ENCODE data around the gene TMC6. TPM values are rescaled to one million over a fixed set of nuclear protein-coding genes. Genes with fewer than 3 reads are reported as not detected.

The TMC6 gene
- total and polyA plus RNA-seq, 2 of the 13 experiments (the other 11 are each of a cell fraction or from before 2014, with no cell fraction given), result 48.4 to 99.1 TPM

DNA sequence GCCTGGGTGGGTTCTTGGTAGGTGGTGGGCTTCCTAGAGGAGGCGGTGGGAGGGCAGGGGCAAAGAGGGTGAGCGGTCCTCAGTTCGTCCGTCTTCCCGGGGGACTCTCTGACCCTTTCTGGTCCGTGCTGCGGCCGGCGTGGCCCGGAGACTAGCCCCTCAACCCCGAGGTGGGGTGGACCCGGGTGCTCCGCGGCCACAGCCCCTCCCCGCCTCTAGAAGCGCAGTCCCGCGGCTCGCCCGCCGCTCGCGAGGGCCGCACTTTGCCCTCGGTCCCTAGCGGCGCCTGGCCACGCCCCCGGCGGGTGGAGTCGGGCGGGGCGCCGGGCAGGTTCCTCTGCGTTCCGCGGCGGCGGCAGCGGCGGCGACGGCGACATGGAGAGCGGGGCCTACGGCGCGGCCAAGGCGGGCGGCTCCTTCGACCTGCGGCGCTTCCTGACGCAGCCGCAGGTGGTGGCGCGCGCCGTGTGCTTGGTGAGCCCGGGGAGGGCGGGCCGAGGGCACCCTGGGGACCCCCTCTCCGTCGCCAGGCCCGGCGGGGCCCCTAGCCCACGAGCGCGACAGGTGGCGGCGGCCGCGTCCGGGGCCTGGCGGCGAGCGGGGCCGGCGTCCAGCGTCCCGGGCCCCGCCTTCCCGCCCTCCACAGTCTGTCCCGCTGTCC is 39.8 kb upstream of the TMC6 start, which contains the start of gene SYNGR2 (continued):
- TF ChIP-seq, protein P1, sequence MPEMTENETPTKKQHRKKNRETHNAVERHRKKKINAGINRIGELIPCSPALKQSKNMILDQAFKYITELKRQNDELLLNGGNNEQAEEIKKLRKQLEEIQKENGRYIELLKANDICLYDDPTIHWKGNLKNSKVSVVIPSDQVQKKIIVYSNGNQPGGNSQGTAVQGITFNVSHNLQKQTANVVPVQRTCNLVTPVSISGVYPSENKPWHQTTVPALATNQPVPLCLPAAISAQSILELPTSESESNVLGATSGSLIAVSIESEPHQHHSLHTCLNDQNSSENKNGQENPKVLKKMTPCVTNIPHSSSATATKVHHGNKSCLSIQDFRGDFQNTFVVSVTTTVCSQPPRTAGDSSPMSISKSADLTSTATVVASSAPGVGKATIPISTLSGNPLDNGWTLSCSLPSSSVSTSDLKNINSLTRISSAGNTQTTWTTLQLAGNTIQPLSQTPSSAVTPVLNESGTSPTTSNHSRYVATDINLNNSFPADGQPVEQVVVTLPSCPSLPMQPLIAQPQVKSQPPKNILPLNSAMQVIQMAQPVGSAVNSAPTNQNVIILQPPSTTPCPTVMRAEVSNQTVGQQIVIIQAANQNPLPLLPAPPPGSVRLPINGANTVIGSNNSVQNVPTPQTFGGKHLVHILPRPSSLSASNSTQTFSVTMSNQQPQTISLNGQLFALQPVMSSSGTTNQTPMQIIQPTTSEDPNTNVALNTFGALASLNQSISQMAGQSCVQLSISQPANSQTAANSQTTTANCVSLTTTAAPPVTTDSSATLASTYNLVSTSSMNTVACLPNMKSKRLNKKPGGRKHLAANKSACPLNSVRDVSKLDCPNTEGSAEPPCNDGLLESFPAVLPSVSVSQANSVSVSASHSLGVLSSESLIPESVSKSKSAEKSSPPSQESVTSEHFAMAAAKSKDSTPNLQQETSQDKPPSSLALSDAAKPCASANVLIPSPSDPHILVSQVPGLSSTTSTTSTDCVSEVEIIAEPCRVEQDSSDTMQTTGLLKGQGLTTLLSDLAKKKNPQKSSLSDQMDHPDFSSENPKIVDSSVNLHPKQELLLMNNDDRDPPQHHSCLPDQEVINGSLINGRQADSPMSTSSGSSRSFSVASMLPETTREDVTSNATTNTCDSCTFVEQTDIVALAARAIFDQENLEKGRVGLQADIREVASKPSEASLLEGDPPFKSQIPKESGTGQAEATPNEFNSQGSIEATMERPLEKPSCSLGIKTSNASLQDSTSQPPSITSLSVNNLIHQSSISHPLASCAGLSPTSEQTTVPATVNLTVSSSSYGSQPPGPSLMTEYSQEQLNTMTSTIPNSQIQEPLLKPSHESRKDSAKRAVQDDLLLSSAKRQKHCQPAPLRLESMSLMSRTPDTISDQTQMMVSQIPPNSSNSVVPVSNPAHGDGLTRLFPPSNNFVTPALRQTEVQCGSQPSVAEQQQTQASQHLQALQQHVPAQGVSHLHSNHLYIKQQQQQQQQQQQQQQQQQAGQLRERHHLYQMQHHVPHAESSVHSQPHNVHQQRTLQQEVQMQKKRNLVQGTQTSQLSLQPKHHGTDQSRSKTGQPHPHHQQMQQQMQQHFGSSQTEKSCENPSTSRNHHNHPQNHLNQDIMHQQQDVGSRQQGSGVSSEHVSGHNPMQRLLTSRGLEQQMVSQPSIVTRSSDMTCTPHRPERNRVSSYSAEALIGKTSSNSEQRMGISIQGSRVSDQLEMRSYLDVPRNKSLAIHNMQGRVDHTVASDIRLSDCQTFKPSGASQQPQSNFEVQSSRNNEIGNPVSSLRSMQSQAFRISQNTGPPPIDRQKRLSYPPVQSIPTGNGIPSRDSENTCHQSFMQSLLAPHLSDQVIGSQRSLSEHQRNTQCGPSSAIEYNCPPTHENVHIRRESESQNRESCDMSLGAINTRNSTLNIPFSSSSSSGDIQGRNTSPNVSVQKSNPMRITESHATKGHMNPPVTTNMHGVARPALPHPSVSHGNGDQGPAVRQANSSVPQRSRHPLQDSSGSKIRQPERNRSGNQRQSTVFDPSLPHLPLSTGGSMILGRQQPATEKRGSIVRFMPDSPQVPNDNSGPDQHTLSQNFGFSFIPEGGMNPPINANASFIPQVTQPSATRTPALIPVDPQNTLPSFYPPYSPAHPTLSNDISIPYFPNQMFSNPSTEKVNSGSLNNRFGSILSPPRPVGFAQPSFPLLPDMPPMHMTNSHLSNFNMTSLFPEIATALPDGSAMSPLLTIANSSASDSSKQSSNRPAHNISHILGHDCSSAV (CRISPR knock-in tag; IDR thresholded peaks at IDR 0.05; ENCODE audit: borderline replicate concordance), result no peak
- no peak for TF ChIP-seq ZNF10 (CRISPR knock-in tag; IDR thresholded peaks at IDR 0.05; ENCODE audit: borderline replicate concordance, low read depth)
- TF ChIP-seq, protein P2, sequence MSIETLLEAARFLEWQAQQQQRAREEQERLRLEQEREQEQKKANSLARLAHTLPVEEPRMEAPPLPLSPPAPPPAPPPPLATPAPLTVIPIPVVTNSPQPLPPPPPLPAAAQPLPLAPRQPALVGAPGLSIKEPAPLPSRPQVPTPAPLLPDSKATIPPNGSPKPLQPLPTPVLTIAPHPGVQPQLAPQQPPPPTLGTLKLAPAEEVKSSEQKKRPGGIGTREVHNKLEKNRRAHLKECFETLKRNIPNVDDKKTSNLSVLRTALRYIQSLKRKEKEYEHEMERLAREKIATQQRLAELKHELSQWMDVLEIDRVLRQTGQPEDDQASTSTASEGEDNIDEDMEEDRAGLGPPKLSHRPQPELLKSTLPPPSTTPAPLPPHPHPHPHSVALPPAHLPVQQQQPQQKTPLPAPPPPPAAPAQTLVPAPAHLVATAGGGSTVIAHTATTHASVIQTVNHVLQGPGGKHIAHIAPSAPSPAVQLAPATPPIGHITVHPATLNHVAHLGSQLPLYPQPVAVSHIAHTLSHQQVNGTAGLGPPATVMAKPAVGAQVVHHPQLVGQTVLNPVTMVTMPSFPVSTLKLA (IDR thresholded peaks at IDR 0.05), result no peak
- TF ChIP-seq TEAD2 (CRISPR knock-in tag; IDR thresholded peaks at IDR 0.05), result no peak
- TF ChIP-seq ZNF343 (CRISPR knock-in tag; IDR thresholded peaks at IDR 0.05), result no peak
- TF ChIP-seq, protein P3, sequence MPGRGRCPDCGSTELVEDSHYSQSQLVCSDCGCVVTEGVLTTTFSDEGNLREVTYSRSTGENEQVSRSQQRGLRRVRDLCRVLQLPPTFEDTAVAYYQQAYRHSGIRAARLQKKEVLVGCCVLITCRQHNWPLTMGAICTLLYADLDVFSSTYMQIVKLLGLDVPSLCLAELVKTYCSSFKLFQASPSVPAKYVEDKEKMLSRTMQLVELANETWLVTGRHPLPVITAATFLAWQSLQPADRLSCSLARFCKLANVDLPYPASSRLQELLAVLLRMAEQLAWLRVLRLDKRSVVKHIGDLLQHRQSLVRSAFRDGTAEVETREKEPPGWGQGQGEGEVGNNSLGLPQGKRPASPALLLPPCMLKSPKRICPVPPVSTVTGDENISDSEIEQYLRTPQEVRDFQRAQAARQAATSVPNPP (CRISPR knock-in tag; IDR thresholded peaks at IDR 0.05), result no peak
- TF ChIP-seq AHR (CRISPR knock-in tag; IDR thresholded peaks at IDR 0.05), result peak; percentile 88; the same call in 1 of the 2 replicates
- TF ChIP-seq SRSF9 (IDR thresholded peaks at IDR 0.05; ENCODE audit: borderline replicate concordance, insufficient read depth, low read depth, low read length, poor library complexity, severe bottlenecking), result no peak
- TF ChIP-seq MEF2D (CRISPR knock-in tag; IDR thresholded peaks at IDR 0.05), result 0 out of 2 replicates have a peak, but pooled peaks have one; percentile 30
- TF ChIP-seq SP140L (CRISPR knock-in tag; IDR thresholded peaks at IDR 0.05; ENCODE audit: borderline replicate concordance), result no peak
- no peak for TF ChIP-seq ZBTB1 (CRISPR knock-in tag; IDR thresholded peaks at IDR 0.05; ENCODE audit: borderline replicate concordance)
- TF ChIP-seq, protein P4, sequence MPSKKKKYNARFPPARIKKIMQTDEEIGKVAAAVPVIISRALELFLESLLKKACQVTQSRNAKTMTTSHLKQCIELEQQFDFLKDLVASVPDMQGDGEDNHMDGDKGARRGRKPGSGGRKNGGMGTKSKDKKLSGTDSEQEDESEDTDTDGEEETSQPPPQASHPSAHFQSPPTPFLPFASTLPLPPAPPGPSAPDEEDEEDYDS (CRISPR knock-in tag; IDR thresholded peaks at IDR 0.05), result peak; percentile 53; the same call in 1 of the 2 replicates
- peak; percentile 93 for TF ChIP-seq SKI (IDR thresholded peaks at IDR 0.05; ENCODE audit: partially characterized antibody)
- TF ChIP-seq AGO1 (IDR thresholded peaks at IDR 0.05; ENCODE audit: low read depth, low read length, poor library complexity, severe bottlenecking), result peak; percentile 39
- TF ChIP-seq, protein P5, sequence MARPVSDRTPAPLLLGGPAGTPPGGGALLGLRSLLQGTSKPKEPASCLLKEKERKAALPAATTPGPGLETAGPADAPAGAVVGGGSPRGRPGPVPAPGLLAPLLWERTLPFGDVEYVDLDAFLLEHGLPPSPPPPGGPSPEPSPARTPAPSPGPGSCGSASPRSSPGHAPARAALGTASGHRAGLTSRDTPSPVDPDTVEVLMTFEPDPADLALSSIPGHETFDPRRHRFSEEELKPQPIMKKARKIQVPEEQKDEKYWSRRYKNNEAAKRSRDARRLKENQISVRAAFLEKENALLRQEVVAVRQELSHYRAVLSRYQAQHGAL (CRISPR knock-in tag; IDR thresholded peaks at IDR 0.05; ENCODE audit: not compliant biosample characterization), result peak; percentile 79
- TF ChIP-seq ZNF552 (CRISPR knock-in tag; IDR thresholded peaks at IDR 0.05; ENCODE audit: borderline replicate concordance), result no peak

All from HepG2 (cell line).